RWPE2 (cell line): ENCODE results near the gene ANKLE2.
A peak's percentile ranks its signal among the peaks of the same experiment; 100 is the strongest.
"Not testable (repeated sequence)": the region's sequence is repeated elsewhere in the genome, so short reads cannot be mapped to it uniquely, and the experiment has no call there.

Source experiments
- ATAC-seq: fragments of 200-7000 bp; cut with Tn5 transposase; 3 replicates; pipeline ENCODE4 v1.9.1; 2021; ENCODE audit warnings: low read depth
- DNase-seq: peaks from one replicate; pipeline ENCODE4 v3.0.0-alpha.2; 2020; ENCODE audit warnings: low spot score
- H3K27ac ChIP-seq: fragments of 450-650 bp; 2 replicates; pipeline ENCODE4 v1.5.1; 2017; ENCODE audit warnings: mild to moderate bottlenecking; ENCODE audit not compliant: poor library complexity, severe bottlenecking
- H3K27me3 ChIP-seq: fragments of 250-450 bp; sonication (Bioruptor Pico); 2 replicates; pipeline ENCODE4 v1.5.1; 2021; ENCODE audit warnings: mild to moderate bottlenecking, moderate library complexity; ENCODE audit not compliant: insufficient read depth, poor library complexity, severe bottlenecking
- H3K36me3 ChIP-seq: fragments of 250-450 bp; sonication (Bioruptor Pico); 2 replicates; pipeline ENCODE4 v1.5.1; 2020; ENCODE audit warnings: low read depth, mild to moderate bottlenecking, moderate library complexity
- H3K4me1 ChIP-seq: fragments of 250-450 bp; sonication (Bioruptor Pico); 2 replicates; pipeline ENCODE4 v1.5.1; 2021; ENCODE audit warnings: mild to moderate bottlenecking, moderate library complexity; ENCODE audit not compliant: insufficient read depth, poor library complexity, severe bottlenecking
- H3K4me3 ChIP-seq: fragments of 250-450 bp; sonication (Bioruptor Pico); 2 replicates; pipeline ENCODE4 v1.5.1; 2021; ENCODE audit warnings: mild to moderate bottlenecking, moderate library complexity; ENCODE audit not compliant: severe bottlenecking
- H3K9me3 ChIP-seq: fragments of 250-450 bp; sonication (Bioruptor Pico); 2 replicates; pipeline ENCODE4 v1.5.1; 2021; ENCODE audit warnings: mild to moderate bottlenecking, moderate library complexity; ENCODE audit not compliant: severe bottlenecking
- CTCF ChIP-seq: fragments of 450-650 bp; IDR thresholded peaks from one replicate; pipeline ENCODE4 v1.5.1; 2017; ENCODE audit warnings: mild to moderate bottlenecking, moderate library complexity; ENCODE audit not compliant: poor library complexity, severe bottlenecking

Gene ANKLE2

DNA sequence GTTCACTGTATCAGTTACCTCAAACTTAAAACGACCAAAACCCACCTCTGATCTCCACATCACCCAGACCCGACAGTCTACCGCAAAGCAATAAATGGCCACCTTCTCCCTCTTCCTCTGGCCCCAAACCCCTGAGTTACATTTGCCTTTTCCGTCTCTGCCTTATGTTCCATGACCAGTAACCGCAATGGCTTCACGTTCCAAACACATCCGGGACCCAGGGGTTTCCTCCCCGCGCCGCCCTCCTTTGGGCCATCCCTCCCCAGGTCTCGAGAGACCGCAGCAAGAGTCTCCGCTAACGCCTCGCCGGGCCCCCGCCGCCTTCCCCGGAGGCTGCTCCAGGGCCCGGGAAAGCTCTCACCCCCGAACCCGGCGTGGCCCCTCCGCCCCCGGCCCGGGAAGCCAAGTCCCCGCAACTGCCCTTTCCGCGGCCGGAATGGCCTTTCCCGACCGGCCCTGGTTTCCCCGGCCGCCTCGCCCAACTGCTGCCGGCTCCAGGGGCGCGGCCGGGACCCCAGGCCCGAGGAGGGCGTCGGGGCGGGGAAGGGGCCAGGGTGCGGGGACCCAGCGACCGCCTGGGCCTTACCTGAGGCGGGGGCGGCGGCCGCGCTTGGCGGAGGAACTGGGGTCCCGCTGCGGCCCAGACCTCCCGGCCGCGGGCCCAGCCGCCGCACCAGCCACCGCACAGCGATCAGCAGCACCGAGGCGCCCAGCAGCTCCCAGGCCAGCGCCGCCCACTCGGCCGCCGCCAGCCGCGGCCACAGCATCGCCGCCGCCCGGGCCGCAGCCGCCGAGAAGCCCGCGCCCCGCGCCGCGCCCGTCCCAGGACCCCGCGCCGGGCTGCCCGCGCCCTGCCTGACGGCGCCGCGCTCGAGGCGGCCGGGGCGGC is at the start of gene ANKLE2:
TSS of gene ANKLE2 (minus strand) at position 801 of the 889 bp plus-strand sequence. CDS start at position 767, 34 bp downstream.
- peak within 1 kb of the TSS; percentile 99 for H3K27ac ChIP-seq
- peak; percentile 23; the same call in 2 of the 3 replicates for ATAC-seq
- DNase-seq, result peak; percentile 68
- no peak for TF ChIP-seq CTCF
- no peaks in the 10 kb centered on the region for H3K9me3 ChIP-seq
- no peaks in the 10 kb centered on the region for H3K27me3 ChIP-seq
- H3K36me3 ChIP-seq, result peaks cover 38% of the 10 kb centered on the region
- H3K4me1 ChIP-seq, result peaks cover 7% of the 10 kb centered on the region
- peak within 1 kb of the TSS; percentile 99 for H3K4me3 ChIP-seq

DNA sequence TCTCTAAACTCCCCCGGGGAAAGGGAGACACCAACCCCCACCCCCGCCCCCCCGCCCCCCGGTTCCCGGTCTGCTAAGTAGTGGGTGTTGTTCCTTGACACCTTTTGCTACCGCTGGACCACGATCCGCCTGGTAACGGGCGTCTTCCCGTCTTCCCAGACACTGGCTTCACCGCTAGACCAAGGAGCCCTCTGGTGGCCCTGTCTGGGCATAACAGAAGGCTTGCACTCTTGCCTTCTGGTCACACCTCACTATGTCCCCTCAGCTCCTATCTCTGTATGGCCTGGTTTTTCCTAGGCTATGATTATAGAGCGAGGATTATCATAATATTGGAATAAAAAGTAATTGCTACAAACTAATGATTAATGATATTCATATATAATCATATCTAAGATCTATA is 47.8 kb upstream of the ANKLE2 start:
- H3K4me3 ChIP-seq, H3K9me3 ChIP-seq, H3K27me3 ChIP-seq, ATAC-seq, DNase-seq, H3K27ac ChIP-seq, H3K4me1 ChIP-seq: not testable (repeated sequence)
- H3K36me3 ChIP-seq, result peaks cover 64% of the 10 kb centered on the region

GRCh38 chr12:132807295-132808092 is 45.9 kb upstream of the ANKLE2 start:
- no peak for DNase-seq
- Histone ChIP-seq H3K36me3 (peaks cover 68% of the 10 kb centered on the region), H3K9me3 (no peaks in the 10 kb centered on the region), H3K4me1 (no peaks in the 10 kb centered on the region), H3K27me3 (no peaks in the 10 kb centered on the region), H3K4me3 (no peak overlapping the region), H3K27ac (no peak overlapping the region)
- TF ChIP-seq CTCF, result no peak
- 0 out of 3 replicates have a peak, but pooled peaks have one; percentile 24 for ATAC-seq

GRCh38 chr12:132806857-132807256 is 45.2 kb upstream of the ANKLE2 start:
- no peak for DNase-seq
- Histone ChIP-seq H3K27me3 (no peaks in the 10 kb centered on the region), H3K27ac (no peak overlapping the region), H3K4me3 (no peak overlapping the region), H3K9me3 (no peaks in the 10 kb centered on the region), H3K36me3 (peaks cover 65% of the 10 kb centered on the region), H3K4me1 (no peaks in the 10 kb centered on the region)
- TF ChIP-seq CTCF, result no peak
- ATAC-seq, result no peak

GRCh38 chr12:132804426-132804861 is 42.8 kb upstream of the ANKLE2 start:
- Histone ChIP-seq H3K4me1 (no peaks in the 10 kb centered on the region), H3K9me3 (no peaks in the 10 kb centered on the region), H3K27ac (no peak overlapping the region), H3K36me3 (peaks cover 76% of the 10 kb centered on the region), H3K27me3 (no peaks in the 10 kb centered on the region), H3K4me3 (no peak overlapping the region)
- TF ChIP-seq CTCF, result no peak
- DNase-seq, result no peak
- ATAC-seq, result peak; percentile 61
